CD1c-positive myeloid dendritic cell (primary cell): ENCODE measurements around the gene NEK8.
"Not testable (repeated sequence)": the region's sequence is repeated elsewhere in the genome, so short reads cannot be mapped to it uniquely, and the experiment has no call there.

ENCODE experiments used
- DNase-seq: peaks from one replicate; pipeline ENCODE4 v3.0.0-alpha.2; 2016; ENCODE audit errors: extremely low spot score

The NEK8 gene

GRCh38 chr17:28710861-28711722 is 17.5 kb upstream of the NEK8 start:
- peak; percentile 83 for DNase-seq

DNA sequence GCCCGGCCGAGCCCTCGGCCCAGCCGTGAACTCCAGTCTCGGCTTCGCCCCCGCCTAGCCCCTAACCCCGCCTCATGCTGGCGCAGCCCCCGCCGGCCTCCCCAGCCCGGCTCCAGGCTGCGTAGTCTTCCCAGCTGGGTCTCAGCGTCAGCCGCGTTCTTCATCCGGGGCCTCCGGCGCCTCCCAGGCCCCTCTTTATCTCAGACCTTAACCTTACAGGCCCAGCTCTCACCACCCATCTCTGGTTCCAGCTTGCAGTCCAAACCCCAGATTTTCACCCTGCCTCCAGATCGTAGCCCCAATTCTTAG is 16.9 kb upstream of the NEK8 start, which contains the start of gene PROCA1:
PROCA1 (minus strand) TSS at position 166 of the 309 bp plus-strand sequence. CDS start 228 bp downstream, outside the sequence.
- DNase-seq: no peak

DNA sequence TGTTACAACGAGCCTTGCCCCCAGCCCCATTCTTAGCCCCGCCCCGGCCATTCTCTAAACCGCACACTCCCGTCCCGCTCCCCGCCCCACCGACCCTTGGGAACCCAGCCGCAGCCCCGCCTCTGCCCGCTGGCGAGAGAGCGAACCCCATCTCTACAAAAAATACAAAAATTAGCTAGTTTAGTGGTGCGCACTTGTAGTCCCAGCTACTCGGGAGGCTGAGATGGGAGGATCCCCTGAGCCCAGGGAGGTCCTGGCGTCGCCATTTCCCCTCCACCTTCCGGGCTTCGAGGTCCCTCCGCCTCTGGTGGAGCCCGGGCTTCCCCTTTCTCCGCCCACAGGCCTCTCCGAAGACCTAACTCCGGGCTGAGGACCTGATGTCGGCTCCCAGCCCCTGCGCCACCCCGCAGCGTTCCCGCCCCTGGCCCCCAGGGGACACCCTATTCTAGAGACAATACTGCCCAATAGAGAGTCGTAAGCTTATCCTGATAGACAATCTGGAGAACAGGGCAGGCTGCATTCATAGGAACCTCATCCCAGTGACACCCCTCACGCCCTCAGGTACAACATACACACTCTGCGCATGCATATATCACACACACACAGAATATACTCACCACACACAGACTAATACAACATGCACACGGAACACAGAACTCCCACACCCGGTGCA is 16.4 kb upstream of the NEK8 start:
- DNase-seq: peak; percentile 89

DNA sequence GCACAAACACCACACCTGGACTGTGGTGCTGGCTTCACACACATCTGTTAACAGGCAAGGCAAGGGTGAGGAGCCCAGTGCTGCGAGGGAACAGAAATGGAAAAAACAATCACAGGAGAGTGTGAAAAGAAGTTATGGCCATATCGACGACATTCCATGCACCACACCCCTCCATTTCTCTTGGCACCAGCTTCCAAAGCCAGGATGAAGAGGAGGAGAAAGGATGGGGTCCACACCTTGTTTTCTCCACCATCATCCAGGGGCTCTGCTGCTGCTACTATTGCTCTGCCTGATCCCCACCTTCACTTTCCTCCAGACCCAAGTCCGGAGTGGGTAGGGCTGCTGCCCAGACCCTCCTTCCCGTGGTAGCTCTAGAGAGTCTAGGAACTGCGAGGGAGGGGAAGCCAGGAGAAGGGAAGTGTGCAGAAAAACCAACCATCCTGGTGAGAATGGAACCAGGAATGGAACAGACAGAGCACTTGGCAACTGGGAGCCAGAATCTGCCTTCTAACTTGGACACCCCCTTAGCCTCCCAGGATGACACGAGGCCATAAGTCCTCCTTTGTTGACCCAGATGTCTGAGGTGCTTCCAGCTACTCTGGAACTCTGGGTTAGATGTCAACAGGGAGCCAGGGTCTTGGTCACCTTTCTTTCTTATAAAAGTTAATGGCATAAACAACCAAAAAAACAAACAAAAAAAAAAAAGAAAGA is 15.7 kb upstream of the NEK8 start:
- DNase-seq: no peak

- DNase-seq: no peak
Observed at GRCh38 chr17:28714281-28714680, 14.3 kb upstream of the NEK8 start.

DNA sequence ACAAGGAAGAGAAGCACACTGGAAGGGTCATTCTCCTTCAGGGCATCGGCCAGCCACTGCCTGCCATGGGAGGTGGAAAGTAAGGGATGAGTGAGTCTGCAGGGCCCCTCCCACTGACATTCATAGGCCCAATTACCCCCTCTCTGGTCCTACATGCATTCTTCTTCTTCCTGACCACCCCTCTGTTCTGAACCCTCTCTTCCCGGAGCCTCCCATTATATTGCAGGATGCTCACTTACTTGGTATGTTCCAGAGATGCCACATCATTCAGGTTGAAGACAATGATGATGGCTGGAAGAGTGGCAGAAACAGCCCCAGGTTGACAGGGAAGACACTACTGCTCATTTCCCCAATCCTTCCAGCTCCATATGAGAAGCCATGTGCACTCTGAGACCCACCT is 13.4 kb upstream of the NEK8 start:
- no peak for DNase-seq

- no peak for DNase-seq
Observed at GRCh38 chr17:28716740-28717577, 11.6 kb upstream of the NEK8 start.

- peak; percentile 55 for DNase-seq
Observed at GRCh38 chr17:28717578-28718332, 10.8 kb upstream of the NEK8 start, which contains the start of gene RAB34. TSS of gene RAB34 (minus strand) at chr17:28717868. CDS start at chr17:28717266, 602 bp downstream.

GRCh38 chr17:28718333-28719020 is 10.1 kb upstream of the NEK8 start:
- DNase-seq: no peak

DNA sequence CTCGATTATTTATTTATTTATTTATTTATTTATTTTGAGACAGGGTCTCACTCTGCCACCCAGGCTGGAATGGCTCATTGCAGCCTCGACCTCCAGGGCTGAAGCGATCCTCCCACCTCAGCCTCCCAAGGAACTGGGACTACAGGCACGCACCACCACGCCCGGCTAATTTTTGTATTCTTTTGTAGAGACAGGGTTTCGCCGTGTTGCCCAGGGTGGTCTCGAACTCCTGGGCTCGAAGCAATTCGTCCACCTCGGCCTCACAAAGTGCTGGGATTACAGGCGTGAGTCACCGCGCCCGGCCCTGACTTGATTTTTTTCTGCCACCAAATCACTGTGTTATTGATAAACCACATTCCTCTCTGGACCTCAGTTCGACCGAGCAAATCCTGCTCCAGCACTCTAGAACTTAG is 9.6 kb upstream of the NEK8 start:
- DNase-seq: no peak

DNA sequence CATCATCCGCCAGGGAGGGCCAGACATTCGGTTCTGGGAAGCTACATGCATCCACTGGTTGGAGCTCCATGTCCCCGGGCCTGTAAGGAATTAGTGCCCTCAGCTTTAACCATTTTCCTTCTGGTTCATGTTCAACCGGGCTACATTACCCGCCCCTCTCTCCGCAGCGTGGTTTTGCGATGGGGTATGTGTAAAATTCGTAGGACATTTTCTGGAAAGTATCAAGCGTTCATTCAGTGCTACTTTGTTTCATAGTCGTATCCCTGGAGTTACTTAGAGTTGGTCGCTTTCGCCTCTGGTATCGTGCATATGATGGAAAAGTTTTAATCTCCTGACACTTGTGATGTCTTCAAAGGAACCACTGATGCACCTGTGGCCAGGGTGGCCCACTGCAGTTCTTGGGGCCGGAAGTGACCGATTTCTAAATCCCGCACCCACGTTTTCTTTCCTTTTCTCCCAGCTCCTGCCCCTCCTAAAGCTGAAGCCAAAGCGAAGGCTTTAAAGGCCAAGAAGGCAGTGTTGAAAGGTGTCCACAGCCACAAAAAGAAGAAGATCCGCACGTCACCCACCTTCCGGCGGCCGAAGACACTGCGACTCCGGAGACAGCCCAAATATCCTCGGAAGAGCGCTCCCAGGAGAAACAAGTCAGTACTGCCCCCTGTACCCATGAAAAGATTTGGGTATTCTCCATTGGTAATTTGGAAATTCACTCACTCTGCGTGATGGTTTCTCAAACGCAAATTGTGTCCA is 8.2 kb upstream of the NEK8 start:
- no peak for DNase-seq

DNA sequence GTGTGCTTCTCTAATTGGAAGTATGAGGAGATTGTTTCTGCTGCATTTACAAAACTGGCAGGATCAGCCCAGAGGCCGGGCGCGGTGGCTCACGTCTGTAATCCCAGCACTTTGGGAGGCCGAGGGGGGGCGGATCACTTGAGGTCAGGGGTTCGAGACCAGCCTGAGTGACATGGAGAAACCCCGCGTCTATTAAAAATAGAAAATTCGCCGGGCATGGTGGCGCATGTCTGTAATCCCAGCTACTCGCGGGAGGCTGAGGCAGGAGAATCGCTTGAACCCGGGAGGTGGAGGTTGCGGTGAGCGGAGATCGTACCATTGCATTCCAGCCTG is 7.6 kb upstream of the NEK8 start:
- DNase-seq: not testable (repeated sequence)

- DNase-seq: no peak
Observed at GRCh38 chr17:28722417-28723158, 6.0 kb upstream of the NEK8 start.

GRCh38 chr17:28723159-28723835 is 5.3 kb upstream of the NEK8 start:
- no peak for DNase-seq

DNA sequence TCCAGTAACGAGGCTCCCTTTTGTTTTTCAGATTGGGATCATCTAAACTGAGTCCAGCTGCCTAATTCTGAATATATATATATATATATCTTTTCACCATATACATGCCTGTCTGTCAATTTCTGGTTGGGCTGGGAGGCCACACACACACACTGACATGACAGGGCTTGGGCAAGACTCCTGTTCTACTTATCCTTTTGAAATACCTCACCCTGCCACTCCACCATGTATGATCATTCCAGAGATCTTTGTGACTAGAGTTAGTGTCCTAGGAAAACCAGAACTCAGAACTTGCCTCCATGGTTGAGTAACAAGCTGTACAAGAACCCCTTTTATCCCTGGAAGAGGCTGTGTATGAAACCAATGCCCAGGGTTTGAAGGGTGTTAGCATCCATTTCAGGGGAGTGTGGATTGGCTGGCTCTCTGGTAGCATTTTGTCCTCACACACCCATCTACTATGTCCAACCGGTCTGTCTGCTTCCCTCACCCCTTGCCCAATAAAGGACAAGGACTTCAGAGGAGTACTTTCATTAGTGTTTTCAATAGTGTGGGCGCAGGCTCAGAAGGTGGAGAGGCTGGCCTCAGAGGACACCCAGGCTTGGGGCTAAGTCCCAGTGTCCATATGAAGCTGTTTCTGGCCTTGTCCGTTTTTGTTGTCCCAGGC is 4.6 kb upstream of the NEK8 start:
- DNase-seq: not testable (repeated sequence)

DNA sequence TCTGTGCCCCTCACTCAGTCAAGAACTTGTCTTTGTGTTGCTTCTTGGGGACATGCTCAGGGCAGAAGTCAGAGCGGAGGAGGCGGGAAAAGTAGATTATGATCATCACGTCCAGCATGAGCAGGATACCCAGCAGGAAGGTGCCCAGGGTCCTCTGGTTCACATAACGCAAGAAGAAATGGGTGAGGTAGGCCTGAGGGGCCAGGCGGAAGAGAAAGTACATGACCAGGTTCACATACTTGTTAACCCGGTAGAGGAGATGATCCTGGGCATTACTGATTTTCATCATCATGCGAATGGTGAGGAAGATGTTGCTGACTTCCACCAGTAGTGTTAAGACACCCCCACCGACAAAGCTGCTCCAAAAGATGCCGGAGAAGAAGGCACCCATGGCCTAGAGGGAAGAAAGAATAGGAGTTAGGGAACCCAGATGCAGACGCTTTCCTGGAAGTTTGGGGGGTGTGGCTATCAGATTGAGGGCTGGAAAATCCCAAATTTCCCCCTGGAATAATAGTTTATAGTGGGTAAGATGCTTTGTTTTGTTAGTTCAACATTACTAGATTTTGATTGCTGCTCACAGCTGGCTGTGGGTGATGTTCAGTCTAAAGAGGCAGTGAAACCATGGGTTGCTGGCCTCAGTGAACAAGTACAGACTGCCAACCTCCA is 4.0 kb upstream of the NEK8 start:
- DNase-seq: peak; percentile 19

GRCh38 chr17:28725166-28725659 is 3.4 kb upstream of the NEK8 start:
- DNase-seq: no peak
